A549 treated with ZK216348 at 1 μM for 4 hours (cell line): ENCODE data around the gene SOX2. TPM values are rescaled to one million over a fixed set of nuclear protein-coding genes. Genes with fewer than 3 reads are reported as not detected.

Experiments
- total RNA-seq: library from RNA; stranded (reverse); fragments of 200-300 nt; extraction: Qiagen RNA extraction; gene quantifications from 5 replicates; pipeline ENCODE4 v1.2.3, GENCODE V29; 2022; ENCODE audit warnings: low read depth

The SOX2 gene
- 0.52 to 0.72 TPM (median 0.60 TPM) in 5 replicates for total RNA-seq

GRCh38 chr3:181711325-181712135 is at the start of gene SOX2:
Gene SOX2 (plus strand): TSS chr3:181711925. CDS start chr3:181712361, 436 bp downstream.

